A673 (cell line): Measurements from ENCODE around the gene PM20D1.

ENCODE experiments used
- EZH2 ChIP-seq: fragments of 200-600 bp; sonication (generic); IDR thresholded peaks from 2 replicates; pipeline ENCODE4 v1.6.1; 2017; ENCODE audit warnings: borderline replicate concordance, low read depth, mild to moderate bottlenecking, mixed read lengths, antibody characterized with exemption, low read length; ENCODE audit not compliant: poor library complexity, severe bottlenecking
- TF ChIP-seq, protein P1 (sequence below): fragments of 300-800, 200-600 bp; sonication (generic); conservative IDR thresholded peaks from 2 replicates; pipeline ENCODE4 v1.5.1; 2017; ENCODE audit warnings: low read depth, mild to moderate bottlenecking, antibody characterized with exemption, low read length, moderate library complexity, mixed read lengths

DNA sequence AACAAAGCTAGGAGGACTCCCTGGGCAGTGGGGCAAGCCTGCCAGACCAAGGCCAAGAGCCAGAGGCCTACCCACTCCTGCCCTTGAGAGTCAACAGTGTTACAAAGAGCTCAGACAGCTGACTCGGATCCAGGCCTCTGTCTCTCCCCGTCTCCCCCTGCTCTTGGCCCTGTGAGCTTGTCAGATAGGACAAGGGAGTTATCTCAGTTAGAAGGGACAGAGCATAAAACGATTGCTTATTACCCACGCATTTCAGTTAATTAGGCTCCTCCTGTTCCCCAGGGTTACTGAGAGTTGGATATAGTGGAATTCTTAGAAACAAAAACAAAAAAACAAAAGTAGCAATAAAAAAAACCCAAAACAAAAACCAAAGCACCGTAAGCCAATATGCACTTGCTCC lies 38.3 kb downstream of the PM20D1 start:
- no peak for TF ChIP-seq EZH2
- TF ChIP-seq, protein P1, sequence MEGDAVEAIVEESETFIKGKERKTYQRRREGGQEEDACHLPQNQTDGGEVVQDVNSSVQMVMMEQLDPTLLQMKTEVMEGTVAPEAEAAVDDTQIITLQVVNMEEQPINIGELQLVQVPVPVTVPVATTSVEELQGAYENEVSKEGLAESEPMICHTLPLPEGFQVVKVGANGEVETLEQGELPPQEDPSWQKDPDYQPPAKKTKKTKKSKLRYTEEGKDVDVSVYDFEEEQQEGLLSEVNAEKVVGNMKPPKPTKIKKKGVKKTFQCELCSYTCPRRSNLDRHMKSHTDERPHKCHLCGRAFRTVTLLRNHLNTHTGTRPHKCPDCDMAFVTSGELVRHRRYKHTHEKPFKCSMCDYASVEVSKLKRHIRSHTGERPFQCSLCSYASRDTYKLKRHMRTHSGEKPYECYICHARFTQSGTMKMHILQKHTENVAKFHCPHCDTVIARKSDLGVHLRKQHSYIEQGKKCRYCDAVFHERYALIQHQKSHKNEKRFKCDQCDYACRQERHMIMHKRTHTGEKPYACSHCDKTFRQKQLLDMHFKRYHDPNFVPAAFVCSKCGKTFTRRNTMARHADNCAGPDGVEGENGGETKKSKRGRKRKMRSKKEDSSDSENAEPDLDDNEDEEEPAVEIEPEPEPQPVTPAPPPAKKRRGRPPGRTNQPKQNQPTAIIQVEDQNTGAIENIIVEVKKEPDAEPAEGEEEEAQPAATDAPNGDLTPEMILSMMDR: no peak
